AG09319 (cell line): ENCODE measurements around the gene ADAR.
"Not testable (repeated sequence)": the region's sequence is repeated elsewhere in the genome, so short reads cannot be mapped to it uniquely, and the experiment has no call there.

Source experiments
- DNase-seq: peaks from one replicate; pipeline ENCODE4 v3.0.0-alpha.2; 2010; ENCODE audit warnings: low read depth; ENCODE audit errors: extremely low read depth
- CTCF ChIP-seq: IDR thresholded peaks from 2 replicates; pipeline ENCODE4 v1.5.1; 2011; ENCODE audit warnings: low read depth, mild to moderate bottlenecking, inconsistent platforms, low read length, moderate library complexity

The ADAR gene

GRCh38 chr1:154607609-154608396 lies at the start of gene ADAR:
Gene ADAR (minus strand): TSS chr1:154608186. CDS start chr1:154608006, 180 bp downstream.
- no peak for TF ChIP-seq CTCF
- peak; percentile 97 for DNase-seq

GRCh38 chr1:154657556-154657955 lies 49.6 kb upstream of the ADAR start:
- no peak for DNase-seq
- TF ChIP-seq CTCF: no peak

- no peak for TF ChIP-seq CTCF
- no peak for DNase-seq
Measured at GRCh38 chr1:154652893-154653292, 44.9 kb upstream of the ADAR start.

- not testable (repeated sequence) for DNase-seq
Measured at GRCh38 chr1:154644724-154645123, 36.7 kb upstream of the ADAR start.

GRCh38 chr1:154641534-154641933 lies 33.5 kb upstream of the ADAR start:
- no peak for TF ChIP-seq CTCF
- DNase-seq: no peak

- no peak for TF ChIP-seq CTCF
- no peak for DNase-seq
Measured at GRCh38 chr1:154639876-154640275, 31.9 kb upstream of the ADAR start.

- no peak for TF ChIP-seq CTCF
- no peak for DNase-seq
Measured at GRCh38 chr1:154635171-154635570, 27.2 kb upstream of the ADAR start.

GRCh38 chr1:154629675-154630073 lies 21.7 kb upstream of the ADAR start:
- no peak for TF ChIP-seq CTCF
- no peak for DNase-seq
